NCI-H2107 (cell line): ENCODE measurements around the gene GLIPR2.
"Not testable (repeated sequence)": the region's sequence is repeated elsewhere in the genome, so short reads cannot be mapped to it uniquely, and the experiment has no call there.

Source experiments
- DNase-seq: peaks from one replicate; lab custom pipeline; 2025; lab: John Stamatoyannopoulos, UW

Gene GLIPR2

DNA sequence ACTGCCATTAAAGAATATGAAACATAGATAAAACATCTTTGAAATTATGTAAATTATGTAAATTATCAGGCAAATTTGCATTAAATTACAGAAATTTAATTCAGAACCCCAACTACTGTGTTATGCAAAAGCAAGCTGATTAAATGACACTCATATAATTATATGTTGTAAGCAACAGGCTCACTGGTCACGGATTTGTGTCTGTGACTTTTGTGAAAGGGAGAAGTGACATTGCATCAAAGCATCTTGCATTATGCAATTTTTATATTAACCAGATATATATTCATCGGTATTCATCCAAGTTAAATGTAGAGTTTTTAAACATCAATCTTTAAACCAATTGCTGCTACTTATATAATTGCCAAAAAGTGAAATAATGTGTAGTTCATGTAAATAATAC lies 13.0 kb upstream of the GLIPR2 start:
- DNase-seq = no peak

DNA sequence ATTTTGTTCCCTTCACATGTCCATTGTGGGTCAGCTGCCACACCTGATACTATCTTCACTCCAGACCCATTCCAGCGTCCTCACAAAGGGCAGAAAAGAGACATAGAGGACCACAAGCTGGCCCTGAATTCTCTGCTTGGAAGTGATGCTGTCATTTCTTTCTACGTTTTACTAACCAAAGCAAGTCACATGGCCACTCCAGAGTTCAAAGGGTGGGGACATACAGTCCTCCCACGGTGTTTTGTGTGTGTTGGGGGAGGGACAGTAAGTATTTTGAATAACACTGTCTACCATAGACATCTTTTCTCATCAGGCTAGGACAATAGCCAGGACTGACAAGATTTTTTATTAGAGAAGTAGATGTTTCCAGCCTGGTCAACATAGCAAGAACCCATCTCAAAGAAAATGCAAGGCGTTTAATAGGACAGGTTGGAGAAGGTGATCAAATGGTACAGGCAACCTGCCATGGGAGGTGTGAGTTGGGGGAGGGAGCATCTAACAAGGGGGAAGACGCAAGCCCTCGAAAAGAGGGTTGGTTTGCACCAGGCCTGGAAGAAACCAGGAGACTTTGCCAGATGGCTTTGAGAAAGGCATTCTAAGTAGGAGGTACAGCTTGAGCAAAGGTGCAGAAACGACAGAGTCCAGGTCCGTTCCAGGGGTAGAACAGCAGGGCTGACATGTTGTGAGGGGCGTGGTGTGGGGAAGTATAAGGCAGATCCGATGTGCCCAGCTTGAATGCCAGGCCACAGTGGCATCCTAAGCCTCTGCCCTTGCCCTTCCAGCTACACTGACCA lies 11.3 kb upstream of the GLIPR2 start:
- no peak for DNase-seq

DNA sequence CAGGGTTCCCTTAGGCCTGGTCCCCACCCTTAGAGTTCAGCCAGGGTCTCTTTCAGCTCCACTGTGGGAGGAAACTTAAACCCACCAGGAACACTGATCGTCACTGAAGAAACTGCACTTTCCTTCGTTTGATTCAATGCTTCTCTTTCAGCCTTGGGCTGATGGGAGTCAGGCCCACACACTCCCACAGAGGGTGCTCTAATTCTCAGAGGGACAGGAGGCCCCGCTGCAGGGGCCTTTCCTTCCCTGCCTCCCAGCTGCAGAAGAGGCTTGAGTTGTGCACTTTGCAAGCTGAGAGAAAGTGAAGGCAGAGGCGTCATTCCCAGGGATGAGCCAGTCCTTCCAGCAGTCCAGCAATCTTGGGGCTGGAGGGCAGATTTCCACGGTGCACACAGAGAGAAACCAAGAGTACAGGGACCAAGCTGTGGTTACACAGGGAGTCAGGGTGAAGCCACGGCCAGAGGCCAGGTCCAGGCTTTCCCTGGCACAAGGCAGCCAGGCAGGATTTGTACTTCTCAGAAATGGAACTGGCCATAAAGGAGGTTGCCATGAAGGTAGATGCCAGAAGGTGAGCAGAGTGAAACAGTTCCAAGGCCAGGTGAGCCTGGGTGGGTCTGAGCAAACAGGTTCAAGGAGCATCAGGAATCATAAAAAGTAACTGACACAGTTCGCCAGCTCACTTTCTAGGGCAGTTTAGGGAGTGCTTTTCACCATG lies 10.4 kb upstream of the GLIPR2 start:
- no peak for DNase-seq

DNA sequence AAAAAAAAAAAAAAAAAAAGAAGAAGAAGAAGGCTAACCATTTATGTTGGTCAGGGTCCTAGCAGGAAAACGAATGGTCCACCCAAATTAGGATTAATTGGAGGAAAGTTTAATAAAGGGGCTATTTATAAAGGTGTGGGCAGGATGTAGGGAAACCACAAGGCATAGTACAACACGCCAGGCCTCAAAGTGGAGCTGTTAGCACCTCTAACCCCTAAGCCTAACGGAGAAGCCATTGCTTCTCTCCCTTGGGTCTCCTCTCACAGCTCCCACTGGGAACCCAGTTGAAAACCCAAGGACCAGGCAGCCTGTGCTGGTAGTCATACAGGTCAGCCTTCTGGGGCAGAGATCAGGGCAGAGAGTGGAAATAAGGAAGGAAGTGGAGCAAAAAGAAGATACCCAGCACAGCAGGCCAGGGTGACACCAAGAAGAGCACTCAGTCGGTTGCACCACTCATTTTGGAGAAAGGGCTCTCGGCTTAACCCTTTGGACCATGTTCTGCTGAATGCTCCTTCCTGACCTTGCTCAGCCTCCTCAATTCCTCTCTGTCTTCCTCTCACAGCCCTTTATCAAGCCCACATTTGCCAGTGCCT lies 8.8 kb upstream of the GLIPR2 start:
- no peak for DNase-seq

DNA sequence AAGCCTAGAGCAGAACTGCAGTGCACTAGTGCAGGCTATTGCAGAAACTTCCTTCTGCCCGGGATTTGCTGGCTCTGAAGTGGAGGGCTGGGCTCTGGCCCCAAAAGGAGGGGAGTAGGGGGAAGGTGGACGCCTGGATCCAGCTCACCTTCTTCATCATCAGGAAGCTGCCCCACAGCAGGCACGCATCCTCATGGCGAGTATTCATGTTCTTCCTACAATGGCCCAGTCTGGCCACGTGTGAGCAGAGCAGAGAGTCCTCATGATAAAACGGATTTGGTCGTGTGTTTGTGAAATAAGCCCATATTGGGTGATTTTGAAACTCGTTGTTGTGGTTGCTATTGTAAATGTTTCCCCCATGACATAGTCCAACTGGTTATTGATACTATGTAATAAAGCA lies 8.2 kb upstream of the GLIPR2 start:
- DNase-seq = no peak

DNA sequence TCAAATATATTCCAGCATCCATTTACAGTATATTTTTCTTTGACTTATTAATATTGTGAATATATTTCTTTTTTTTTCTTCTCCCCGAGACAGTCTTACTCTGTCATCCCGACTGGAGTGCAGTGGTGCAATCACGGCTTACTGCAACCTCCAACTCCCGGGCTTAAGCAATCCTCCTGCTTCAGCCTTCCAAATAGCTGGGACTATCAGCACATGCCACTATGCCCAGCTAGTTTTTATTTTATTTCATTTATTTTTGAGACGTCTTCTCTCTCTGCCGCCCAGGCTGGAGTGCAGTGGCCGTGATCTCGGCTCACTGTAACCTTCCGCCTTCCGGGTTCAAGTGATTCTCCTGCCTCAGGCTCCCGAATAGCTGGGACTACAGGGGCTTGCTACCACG lies 7.4 kb upstream of the GLIPR2 start:
- no peak for DNase-seq

DNA sequence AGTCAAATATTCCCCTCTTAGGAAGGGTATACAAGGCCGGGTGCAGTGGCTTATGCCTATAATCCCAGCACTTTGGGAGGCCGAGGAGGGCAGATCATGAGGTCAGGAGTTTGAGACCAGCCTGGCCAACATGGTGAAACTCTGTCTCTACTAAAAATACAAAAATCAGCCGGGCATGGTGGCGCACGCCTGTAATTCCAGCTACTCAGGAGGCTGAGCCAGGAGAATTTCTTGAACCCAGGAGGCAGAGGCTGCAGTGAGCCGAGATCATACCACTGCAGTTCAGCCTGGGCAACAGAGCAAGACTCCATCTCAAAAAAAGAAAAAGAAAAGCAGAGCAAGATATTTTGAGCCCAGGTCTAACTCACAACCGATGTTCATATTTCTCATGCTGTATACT lies 4.9 kb upstream of the GLIPR2 start:
- not testable (repeated sequence) for DNase-seq

DNA sequence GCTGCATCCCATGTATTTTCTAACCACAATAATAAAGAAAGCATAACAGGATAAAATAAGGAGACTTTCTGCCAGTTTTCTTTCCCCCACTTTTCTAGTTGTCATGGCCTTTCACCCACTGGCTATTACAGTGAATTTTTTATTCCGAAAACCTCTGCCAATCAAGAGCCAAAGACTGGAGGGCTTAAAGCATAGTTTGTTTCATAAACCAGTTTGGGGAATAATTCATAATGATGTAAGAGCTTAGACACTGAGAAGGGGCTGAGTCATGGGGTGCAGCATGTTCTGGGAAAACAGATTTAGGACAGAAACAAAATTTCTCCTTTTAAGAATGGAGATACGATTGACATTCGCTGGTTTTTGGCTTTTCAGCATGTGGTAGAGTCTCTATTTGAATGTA lies 4.4 kb upstream of the GLIPR2 start:
- no peak for DNase-seq

DNA sequence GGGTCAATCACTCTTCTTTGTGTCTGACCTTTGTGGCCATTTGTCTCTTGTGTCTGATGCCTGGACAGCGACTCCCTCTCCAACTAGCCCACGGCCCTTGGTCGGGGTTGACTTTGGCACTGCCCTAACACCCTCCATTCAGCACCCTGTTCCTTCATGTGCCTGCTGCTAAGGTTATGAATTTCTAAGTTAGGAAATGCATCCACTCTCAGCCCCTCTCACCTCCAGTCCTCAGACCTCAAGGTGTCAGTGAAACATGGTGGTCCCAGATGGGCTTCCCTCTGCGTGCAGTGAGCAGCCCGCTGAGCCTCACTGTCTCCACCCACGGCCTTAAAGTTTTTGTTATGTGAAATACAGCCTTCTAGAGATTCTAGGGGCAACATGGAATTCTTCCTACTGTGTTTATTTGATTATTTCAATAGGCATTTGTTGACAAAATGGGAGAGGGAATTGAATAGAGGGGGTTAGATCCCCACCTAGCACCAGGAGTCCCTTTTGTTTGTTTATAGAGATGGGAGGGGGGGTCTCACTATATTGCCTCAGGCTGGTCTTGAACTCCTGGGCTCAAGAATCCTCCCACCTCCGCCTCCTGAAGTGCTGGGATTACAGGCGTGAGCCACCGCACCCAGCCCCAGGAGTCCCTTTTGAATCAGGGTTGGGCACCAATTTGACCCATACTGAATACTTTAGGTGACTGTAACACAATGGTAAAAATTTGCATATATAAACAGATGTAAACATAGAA lies 1.6 kb upstream of the GLIPR2 start:
- DNase-seq = no peak

DNA sequence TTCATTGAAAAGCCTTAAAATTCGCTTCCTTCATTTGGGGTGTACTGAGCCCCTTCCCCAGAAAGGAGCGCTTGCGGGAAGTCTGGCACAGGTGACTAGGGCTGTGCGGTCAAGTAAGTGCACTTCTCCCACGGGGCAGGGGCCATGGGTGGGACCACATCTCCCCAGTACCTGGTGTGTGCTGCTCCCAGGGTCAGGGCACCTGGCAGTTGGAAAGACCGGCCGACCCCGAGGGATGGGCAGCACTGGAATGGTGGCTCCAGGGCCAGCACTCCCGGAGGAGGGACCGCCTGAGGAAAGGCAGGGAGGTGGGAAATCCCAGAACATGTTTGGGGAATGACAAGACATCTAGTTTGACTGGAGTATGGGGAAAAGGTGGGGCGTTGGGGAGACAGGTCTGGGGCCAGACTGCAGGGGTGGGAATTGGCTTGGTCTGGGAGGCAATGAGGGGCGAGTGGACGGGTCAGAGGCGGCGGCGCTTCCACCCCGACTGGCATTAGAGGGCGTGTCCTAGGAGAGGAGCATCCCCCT lies 727 bp upstream of the GLIPR2 start:
- DNase-seq = no peak

DNA sequence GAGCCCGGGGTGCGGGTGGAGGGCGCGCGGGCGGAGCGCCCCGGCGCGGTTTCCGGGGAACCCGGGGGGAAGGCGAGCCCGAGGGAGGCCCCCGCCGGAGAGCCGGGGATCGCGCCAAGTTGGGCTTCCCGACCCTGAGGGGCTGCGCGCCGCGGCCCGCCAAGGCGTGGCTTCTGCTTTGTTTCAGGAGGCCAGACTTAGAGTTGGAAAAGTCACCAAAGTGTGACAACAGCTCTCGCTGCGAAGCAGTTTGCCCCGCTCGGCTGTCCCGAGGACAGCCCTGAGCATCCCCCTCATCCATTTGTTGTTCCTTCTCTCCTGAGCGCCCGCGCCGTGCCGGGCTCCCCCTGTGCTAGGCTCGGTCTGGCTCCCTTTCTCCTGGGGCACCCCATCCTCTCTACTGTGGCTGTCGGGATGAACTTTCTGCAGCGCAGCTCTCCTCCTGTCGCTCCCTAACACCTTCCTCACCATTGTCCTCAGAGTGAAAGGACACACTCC lies 410 bp downstream of the GLIPR2 start:
- no peak for DNase-seq

DNA sequence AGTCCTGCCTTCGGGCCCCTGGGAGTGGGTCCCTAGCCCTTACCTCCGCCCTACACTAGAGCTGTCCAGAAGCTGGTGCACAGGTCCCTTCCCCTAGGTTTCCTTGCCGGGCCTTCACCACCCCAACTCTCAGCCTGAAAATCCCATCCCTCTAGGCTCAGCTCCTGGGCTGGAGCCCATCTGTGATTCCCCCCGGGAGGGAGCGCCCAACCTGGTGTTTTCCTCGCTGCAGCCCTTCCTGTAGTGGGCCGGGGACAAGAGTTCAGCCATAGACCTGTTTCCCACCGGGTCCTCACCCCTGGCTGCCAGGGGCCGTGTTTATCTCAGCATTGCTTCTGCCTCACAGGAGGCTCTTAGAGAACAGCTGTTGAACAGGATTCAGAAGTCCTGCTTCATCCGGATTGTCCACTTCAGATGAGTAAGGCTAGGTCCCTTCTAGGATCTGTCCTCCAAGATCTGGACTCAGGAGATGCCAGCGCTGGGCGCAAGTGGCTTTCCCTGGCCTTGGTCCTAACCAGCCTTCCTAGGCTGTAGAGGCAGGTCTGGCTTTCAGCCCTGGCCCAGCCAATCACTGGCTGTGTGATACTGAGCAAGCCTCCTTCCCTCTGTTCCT lies 965 bp downstream of the GLIPR2 start:
- no peak for DNase-seq

DNA sequence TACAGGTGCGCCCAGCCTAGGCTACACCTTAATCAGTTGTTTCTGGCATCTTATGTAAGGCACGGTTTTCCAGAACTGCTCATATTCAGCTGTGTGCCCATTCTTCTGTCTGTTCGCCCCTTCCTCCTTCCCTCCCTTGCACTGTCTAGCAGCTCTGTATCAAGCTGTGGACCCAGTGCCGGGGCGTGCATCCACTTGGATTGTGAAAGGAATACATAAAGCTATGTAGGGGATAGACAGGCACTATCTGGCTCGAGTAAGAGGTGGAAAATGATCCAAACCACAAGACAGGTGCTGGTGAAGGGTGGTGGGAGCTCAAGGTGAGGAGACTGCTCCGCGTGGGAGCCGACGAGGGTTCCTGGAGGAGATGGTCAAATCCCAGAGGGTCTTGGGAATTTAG lies 2.0 kb downstream of the GLIPR2 start:
- no peak for DNase-seq

DNA sequence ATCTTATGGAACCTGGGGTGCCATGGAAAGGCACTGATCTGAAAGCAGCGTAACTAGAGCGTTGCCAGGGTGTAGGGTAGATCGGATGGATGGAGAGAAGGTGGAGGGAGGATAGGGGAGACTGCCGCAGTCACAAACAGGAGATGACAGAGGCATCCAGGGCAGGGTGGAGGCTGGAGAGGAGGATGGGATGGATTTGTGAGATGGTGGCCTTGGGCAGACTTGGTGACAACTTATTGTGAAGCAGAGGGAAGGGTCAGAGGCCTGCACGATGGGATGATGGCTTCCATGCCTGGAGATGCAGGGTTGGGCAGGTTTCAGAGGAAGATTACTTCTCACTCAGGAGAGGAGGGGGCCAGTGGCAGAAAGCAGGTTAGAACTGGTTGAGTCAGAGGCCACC lies 2.4 kb downstream of the GLIPR2 start:
- DNase-seq = no peak

DNA sequence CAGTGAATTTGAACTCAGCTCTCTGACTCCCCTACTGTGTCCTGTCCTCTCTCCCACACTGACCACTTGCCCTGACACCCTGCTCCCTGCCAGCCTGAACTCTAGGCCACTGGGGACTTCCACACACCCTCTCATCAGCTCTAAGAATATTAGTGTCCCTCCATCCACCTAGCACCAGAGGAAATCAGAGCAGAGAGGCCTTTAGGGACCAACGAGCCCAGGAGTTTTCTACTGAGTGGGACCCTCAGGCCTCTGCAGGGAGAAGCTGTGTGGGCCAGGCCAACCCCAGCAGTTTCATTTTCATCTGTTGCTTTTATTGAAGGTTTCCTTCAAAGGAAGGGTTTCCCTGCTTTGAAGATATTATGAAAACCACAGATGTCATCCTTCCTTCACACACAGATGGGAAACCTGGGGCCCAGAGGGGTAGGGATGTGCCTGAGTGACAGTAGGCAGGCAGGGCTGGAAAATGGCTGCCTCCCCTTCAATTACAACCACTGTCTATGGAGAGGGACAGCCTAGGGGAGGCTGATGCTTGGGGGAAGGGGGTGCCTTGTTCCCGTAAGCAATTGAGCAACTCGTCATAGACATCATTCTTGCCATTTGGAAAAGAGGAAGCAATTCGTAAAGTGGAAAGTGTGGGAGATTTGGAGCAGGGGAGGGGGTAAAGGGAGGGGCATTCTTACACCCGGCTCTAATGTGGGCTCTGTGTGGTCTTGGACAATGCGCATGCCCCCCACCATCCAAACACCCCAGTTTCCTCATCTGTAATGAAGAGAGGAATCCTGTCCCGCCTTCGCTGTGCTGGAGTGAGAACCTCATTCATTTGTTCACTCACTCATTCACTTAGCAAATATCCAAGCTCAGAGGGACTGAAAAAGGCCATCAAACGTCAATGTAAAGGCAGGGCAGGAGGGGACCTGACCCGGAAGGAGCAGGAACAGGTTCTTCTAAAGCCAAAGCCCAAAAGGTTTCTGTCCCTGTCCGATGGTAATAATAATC lies 3.9 kb downstream of the GLIPR2 start:
- no peak for DNase-seq

DNA sequence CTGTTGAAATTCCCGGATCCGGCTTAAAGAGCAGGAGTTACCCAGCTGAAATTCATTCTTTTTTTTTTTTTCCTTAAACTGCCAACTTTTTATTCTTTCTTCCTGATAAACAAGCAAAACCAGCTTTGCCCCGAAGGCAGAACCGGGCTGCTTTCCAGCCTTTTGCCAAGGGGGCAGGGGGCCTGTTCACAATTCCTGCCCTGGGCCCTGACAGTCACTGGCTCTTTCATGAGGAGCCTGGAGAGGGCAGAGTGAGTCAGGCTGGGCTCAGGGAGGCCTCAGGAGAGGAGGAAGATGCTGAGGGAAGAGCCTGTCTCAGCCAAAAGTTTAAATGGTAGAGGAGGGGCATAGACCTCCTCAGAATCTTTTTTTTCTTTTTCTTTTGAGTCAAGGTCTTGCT lies 4.8 kb downstream of the GLIPR2 start:
- DNase-seq = no peak

DNA sequence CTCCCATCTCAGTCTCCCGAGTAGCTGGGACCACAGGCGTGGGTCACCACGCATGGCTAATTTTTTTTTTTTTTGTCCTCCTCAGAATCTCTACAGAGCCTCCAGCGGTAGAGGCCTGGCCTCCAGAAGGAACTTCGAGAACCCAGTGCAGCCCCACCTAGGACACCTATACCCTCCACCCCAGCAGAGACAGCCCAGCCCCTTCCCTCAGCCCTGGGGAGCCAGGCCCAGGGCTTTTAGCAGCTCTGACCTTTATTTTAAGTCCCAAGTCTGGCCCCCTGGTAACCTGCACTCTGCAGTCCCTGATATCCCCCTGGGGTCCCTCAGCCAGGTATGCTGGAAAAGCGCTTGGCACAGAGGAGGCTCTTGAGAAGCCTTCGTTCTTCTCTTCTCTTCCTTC lies 5.2 kb downstream of the GLIPR2 start:
- DNase-seq = no peak

DNA sequence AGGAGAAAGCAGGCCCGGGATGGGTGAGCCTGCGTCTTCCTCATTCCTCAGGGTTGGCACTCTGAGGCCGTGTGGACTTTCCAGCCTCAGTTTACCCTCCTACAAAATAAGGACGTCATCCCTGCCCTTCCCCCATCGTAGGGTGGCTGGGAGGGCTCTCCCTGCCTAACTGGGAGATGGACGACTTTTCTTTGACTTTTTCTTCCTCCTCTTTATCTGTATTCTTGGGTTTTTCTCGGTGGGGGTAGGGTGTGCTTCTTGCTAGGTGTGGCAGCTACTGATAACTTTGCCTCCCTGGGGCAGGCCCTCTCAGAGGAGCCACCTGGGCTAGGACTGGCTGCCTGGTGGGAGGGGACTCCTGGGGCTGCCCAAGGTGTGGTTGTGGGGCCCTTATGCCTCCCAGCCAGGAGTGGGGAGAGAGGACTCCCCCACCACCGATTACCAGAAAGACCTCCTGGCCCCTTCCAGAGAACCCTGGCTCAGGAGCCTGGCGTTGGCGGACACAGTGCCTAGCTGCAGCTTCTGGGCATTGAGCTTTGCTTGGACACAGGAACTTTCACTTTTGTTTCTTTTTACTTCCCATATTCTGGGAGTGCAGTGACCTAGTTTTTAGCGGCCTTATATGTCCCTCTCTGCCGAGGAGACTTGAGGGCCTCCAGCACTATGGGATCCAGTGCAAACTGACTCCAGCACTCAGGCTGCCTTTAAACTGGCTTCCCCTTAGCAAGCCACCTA lies 6.1 kb downstream of the GLIPR2 start:
- no peak for DNase-seq

DNA sequence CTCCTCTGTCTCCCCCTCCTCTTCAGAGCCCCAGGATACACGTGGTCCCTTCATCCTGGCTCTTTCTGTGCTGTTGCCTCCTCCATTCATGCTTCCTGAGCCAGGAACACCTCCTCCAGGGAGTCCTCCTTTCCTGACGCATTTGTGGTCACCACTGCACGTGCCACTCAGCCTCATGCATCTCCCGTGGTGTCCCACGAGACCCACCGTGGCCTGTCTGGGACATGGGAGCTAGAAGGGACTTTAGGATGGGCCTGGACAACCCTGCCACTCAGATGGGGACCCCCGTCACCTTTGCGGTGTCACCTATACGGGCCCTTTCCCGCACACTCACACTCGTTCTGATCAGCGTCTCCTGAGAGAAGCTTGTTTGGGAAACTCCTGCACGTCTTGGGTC lies 6.7 kb downstream of the GLIPR2 start:
- DNase-seq = no peak
